Measurements from ENCODE around the gene NRAS. TPM values are rescaled to one million over a fixed set of nuclear protein-coding genes. Genes with fewer than 3 reads are reported as not detected.

NRAS gene
- total RNA-seq (33.6 TPM), polyA plus RNA-seq (10 to 100 TPM; 25.4 to 35.8 (median 27.6) TPM)

DNA sequence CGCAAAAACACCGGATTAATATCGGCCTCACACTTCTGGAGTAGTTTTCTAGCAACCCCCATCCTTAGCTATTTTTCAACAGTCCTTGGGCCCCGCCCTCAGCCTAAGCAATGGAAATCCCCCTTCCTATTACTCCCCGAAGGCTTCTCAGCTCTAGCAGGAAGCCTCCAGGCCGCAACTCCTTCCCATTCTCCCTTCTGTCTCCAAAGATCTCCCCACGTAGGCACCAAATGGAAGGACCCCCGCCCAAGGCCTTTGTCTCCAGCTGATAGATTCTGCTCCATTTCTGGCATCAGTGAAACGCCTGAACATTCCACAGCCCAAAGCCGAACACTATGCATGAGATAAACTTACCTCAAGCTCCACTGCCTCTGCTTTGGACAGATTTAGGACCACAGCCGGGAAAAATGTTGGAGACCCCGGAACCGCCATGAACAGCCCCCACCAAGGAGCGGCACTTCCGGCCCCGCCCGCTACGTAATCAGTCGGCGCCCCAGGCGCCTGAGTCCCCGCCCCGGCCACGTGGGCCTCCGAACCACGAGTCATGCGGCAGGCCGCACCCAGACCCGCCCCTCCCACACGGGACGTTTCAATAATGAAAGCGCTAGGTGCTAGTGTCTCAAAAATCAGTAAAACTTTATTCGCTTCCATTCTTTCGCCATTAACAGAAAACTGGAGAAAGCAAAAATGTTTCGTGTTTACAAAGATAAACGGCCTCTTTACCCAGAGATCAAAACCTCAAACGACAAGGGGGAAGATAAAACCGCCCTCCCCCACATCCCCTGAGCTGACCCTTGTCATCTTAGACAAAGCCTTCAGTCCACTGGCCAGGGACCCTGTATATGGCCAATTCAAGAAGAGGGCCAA lies at the start of gene NRAS:
NRAS (minus strand) TSS at position 468 of the 867 bp plus-strand sequence. CDS start 611 bp downstream, outside the sequence.
- ATAC-seq (ENCODE audit: low read depth in 2 of 2) (peak; percentile 98 to 99), DNase-seq (peak; percentile 93 to 96 (median 94))
- Mint-ChIP-seq H3K27ac (peak within 1 kb of the TSS; percentile 90 to 99 (median 99)), H3K4me1 (peaks cover 26 to 36% (median 27%) of the 10 kb centered on the region in 4 donors), H3K9me3 (no peaks in the 10 kb centered on the region), H3K27me3 (no peaks in the 10 kb centered on the region), H3K36me3 (peaks cover 36% of the 10 kb centered on the region), H3K4me3 (peak within 1 kb of the TSS; percentile 91 to 99 (median 95))
- Histone ChIP-seq H3K9me3 (ENCODE audit: control insufficient read depth in 2 of 2, low read length in 2 of 2) (no peaks in the 10 kb centered on the region), H3K27me3 (ENCODE audit: control insufficient read depth, insufficient read depth, low read length) (no peaks in the 10 kb centered on the region), H3K4me3 (ENCODE audit: low read depth, low read length) (peak within 1 kb of the TSS; percentile 95), H3K4me1 (ENCODE audit: control insufficient read depth, insufficient read depth, low read length, poor library complexity, severe bottlenecking) (peaks cover 16% of the 10 kb centered on the region), H3K27ac (ENCODE audit: insufficient read depth, low read length, poor library complexity, severe bottlenecking) (peak within 1 kb of the TSS; percentile 98), H3K36me3 (ENCODE audit: control insufficient read depth, insufficient read depth, low read length) (peaks cover 65% of the 10 kb centered on the region)

- ATAC-seq (ENCODE audit: low read depth in 2 of 2) (no peak), DNase-seq (no peak)
- peaks cover 9% of the 10 kb centered on the region for H3K36me3 ChIP-seq (ENCODE audit: control insufficient read depth, insufficient read depth, low read length)
- no peaks in the 10 kb centered on the region for H3K4me1 Mint-ChIP-seq
- no peak overlapping the region for H3K4me3 Mint-ChIP-seq
- H3K27me3 Mint-ChIP-seq = no peaks in the 10 kb centered on the region
- no peaks in the 10 kb centered on the region for H3K4me1 ChIP-seq (ENCODE audit: control insufficient read depth, insufficient read depth, low read length, poor library complexity, severe bottlenecking)
- H3K36me3 Mint-ChIP-seq = peaks cover 7% of the 10 kb centered on the region
- no peak overlapping the region for H3K4me3 ChIP-seq (ENCODE audit: low read depth, low read length)
- no peaks in the 10 kb centered on the region for H3K9me3 ChIP-seq (ENCODE audit: control insufficient read depth in 2 of 2, low read length in 2 of 2)
- H3K27ac Mint-ChIP-seq = no peak overlapping the region
- no peak overlapping the region for H3K27ac ChIP-seq (ENCODE audit: insufficient read depth, low read length, poor library complexity, severe bottlenecking)
- H3K9me3 Mint-ChIP-seq = peaks cover 0 to 6% (median 0%) of the 10 kb centered on the region in 7 donors
- H3K27me3 ChIP-seq (ENCODE audit: control insufficient read depth, insufficient read depth, low read length) = no peaks in the 10 kb centered on the region
These were observed 48.1 kb upstream of the NRAS start for GRCh38 chr1:114764689-114765088.

DNA sequence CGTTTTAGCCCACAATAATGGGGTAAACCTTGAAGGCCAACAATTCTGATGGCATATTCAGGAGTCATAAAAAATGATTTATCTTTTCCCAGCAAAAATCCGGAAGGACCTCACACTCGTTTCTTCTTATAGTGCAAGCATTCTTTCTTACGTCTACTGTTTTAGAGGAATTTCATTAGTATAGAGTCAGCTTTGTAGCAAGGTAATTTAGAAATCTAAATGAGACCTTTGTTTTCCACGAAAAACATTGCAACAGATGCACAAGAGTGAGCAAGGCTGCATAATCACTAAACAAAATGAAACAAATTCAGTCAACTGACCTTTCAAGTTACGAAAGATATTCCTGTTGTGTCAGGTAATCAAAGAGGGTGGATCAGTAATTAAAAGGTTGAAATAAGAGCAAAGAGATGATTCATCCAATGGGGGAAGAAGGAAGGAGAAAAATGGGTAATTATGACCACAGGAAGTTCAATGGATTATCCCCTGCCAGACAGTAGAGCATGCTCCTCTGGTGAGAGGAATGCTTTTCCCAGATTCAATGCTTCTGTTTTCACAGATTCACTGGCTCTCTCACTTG lies 41.8 kb upstream of the NRAS start:
- peak overlapping the region; percentile 99 to 100 (median 100) for H3K27ac Mint-ChIP-seq

GRCh38 chr1:114757455-114758255 lies 41.1 kb upstream of the NRAS start, which contains the start of gene CSDE1:
CSDE1 (minus strand) TSS chr1:114757984; CDS start chr1:114739890, 18,094 bp downstream.
- Mint-ChIP-seq H3K4me1 (peaks cover 20 to 56% (median 49%) of the 10 kb centered on the region in 4 donors), H3K36me3 (no peaks in the 10 kb centered on the region), H3K27me3 (peaks cover 12% of the 10 kb centered on the region), H3K27ac (peak within 1 kb of the TSS; percentile 99 to 100 (median 100)), H3K4me3 (peak within 1 kb of the TSS; percentile 97 to 100 (median 98)), H3K9me3 (peaks cover 0 to 5% (median 0%) of the 10 kb centered on the region in 7 donors)
- Histone ChIP-seq H3K4me1 (ENCODE audit: control insufficient read depth, insufficient read depth, low read length, poor library complexity, severe bottlenecking) (peaks cover 52% of the 10 kb centered on the region), H3K9me3 (ENCODE audit: control insufficient read depth in 2 of 2, low read length in 2 of 2) (no peaks in the 10 kb centered on the region), H3K27me3 (ENCODE audit: control insufficient read depth, insufficient read depth, low read length) (no peaks in the 10 kb centered on the region), H3K36me3 (ENCODE audit: control insufficient read depth, insufficient read depth, low read length) (no peaks in the 10 kb centered on the region), H3K27ac (ENCODE audit: insufficient read depth, low read length, poor library complexity, severe bottlenecking) (peak within 1 kb of the TSS; percentile 100), H3K4me3 (ENCODE audit: low read depth, low read length) (peak within 1 kb of the TSS; percentile 99)
- DNase-seq (peak; percentile 95 to 98 (median 97)), ATAC-seq (ENCODE audit: low read depth in 2 of 2) (peak; percentile 85 to 88)

More for the DNA sequence above, 41.8 kb upstream of the NRAS start:
- no peak for ATAC-seq (ENCODE audit: low read depth in 2 of 2)
- Histone ChIP-seq H3K9me3 (ENCODE audit: control insufficient read depth in 2 of 2, low read length in 2 of 2) (no peaks in the 10 kb centered on the region), H3K4me3 (ENCODE audit: low read depth, low read length) (peak overlapping the region; percentile 99), H3K27me3 (ENCODE audit: control insufficient read depth, insufficient read depth, low read length) (no peaks in the 10 kb centered on the region), H3K4me1 (ENCODE audit: control insufficient read depth, insufficient read depth, low read length, poor library complexity, severe bottlenecking) (peaks cover 45% of the 10 kb centered on the region), H3K36me3 (ENCODE audit: control insufficient read depth, insufficient read depth, low read length) (no peaks in the 10 kb centered on the region), H3K27ac (ENCODE audit: insufficient read depth, low read length, poor library complexity, severe bottlenecking) (peak overlapping the region; percentile 100)
- no peak for DNase-seq
- H3K9me3 Mint-ChIP-seq = peaks cover 0 to 9% (median 1%) of the 10 kb centered on the region in 7 donors
- H3K4me1 Mint-ChIP-seq = peaks cover 20 to 50% (median 43%) of the 10 kb centered on the region in 4 donors
- H3K4me3 Mint-ChIP-seq = peak overlapping the region; percentile 97 to 100 (median 98)
- peaks cover 12% of the 10 kb centered on the region for H3K27me3 Mint-ChIP-seq
- peaks cover 3% of the 10 kb centered on the region for H3K36me3 Mint-ChIP-seq

DNA sequence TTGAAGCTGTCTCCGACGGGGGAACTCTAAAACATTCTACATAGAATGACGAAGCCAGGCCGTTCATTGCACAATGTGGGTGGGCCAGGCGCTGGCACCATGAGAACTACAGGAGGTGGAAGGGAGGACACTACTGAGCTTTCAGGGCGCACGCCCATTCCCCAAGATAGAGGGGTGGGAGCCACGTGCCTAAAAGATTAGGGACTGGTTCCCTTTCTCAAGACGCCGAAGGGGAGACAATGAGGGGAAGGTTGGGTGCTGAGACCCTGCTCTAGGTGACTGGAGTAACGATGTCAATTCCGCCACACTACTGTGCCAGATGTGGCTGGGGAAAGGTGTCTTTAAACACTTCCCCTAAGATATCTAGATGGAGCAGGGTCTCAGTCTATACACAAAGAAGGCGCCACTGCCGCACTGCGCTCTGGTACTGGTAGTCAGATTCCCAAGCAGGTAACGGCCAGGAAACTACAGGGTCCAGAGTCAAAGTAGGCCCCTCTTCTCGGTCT lies 40.4 kb upstream of the NRAS start:
- no peaks in the 10 kb centered on the region for H3K36me3 ChIP-seq (ENCODE audit: control insufficient read depth, insufficient read depth, low read length)
- H3K4me1 Mint-ChIP-seq = peaks cover 26 to 63% (median 56%) of the 10 kb centered on the region in 4 donors
- H3K36me3 Mint-ChIP-seq = no peaks in the 10 kb centered on the region
- H3K4me3 Mint-ChIP-seq = peak overlapping the region; percentile 97 to 100 (median 98)
- H3K27ac Mint-ChIP-seq = peak overlapping the region; percentile 99 to 100 (median 100)
- DNase-seq (peak in 1 of 3 donors; percentile 3), ATAC-seq (ENCODE audit: low read depth in 2 of 2) (no peak)
- no peaks in the 10 kb centered on the region for H3K9me3 ChIP-seq (ENCODE audit: control insufficient read depth in 2 of 2, low read length in 2 of 2)
- peak overlapping the region; percentile 100 for H3K27ac ChIP-seq (ENCODE audit: insufficient read depth, low read length, poor library complexity, severe bottlenecking)
- H3K4me3 ChIP-seq (ENCODE audit: low read depth, low read length) = peak overlapping the region; percentile 99
- peaks cover 12% of the 10 kb centered on the region for H3K27me3 Mint-ChIP-seq
- peaks cover 58% of the 10 kb centered on the region for H3K4me1 ChIP-seq (ENCODE audit: control insufficient read depth, insufficient read depth, low read length, poor library complexity, severe bottlenecking)
- H3K9me3 Mint-ChIP-seq = peaks cover 0 to 5% (median 0%) of the 10 kb centered on the region in 7 donors
- H3K27me3 ChIP-seq (ENCODE audit: control insufficient read depth, insufficient read depth, low read length) = no peaks in the 10 kb centered on the region

DNA sequence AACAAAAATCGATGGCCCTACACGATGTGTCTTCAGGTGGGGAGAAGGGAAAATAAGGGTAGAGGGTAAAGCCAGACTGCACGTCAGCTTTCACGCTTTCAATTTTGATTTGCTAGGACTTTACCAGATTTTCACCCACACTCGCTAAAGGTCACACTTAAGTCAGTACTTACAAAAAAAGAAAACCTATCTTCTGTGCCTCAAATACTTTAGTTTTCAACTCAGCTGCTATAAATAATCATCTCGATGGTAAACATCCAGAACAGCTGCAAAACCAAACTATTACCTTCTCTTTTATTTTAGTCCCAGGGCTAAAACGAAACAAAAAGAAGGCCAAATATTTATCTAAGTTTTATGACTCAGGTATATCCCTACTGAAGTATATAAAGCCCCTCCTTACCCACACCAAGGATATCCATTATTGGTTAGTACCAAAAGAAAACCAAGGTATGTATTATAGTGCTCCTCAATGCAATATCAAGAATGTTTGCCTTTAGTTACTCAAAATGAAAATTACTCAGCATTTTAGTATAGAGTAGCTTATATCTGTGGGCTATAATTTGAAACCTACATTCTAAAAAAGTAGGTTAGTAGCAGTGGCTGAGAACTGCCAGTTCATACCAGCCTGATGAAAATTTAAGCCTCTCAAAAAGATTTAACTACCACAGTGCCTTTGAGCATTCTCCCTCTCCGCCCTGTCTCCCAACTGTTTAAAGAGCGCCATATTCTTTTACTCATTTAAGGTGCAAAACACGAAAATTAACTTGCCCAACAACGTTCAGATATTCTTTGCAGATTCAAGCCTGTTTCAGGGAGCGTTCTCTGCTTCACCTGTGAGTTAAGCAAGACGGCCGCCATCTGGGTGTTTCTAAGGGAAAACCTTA lies 39.7 kb upstream of the NRAS start:
- Histone ChIP-seq H3K27me3 (ENCODE audit: control insufficient read depth, insufficient read depth, low read length) (no peaks in the 10 kb centered on the region), H3K27ac (ENCODE audit: insufficient read depth, low read length, poor library complexity, severe bottlenecking) (peak overlapping the region; percentile 100), H3K4me3 (ENCODE audit: low read depth, low read length) (peak overlapping the region; percentile 99), H3K4me1 (ENCODE audit: control insufficient read depth, insufficient read depth, low read length, poor library complexity, severe bottlenecking) (peaks cover 66% of the 10 kb centered on the region), H3K36me3 (ENCODE audit: control insufficient read depth, insufficient read depth, low read length) (no peaks in the 10 kb centered on the region), H3K9me3 (ENCODE audit: control insufficient read depth in 2 of 2, low read length in 2 of 2) (no peaks in the 10 kb centered on the region)
- peak in 2 of 3 donors; percentile 34 to 52 for DNase-seq
- H3K4me1 Mint-ChIP-seq = peaks cover 34 to 70% (median 63%) of the 10 kb centered on the region in 4 donors
- no peak for ATAC-seq (ENCODE audit: low read depth in 2 of 2)
- H3K4me3 Mint-ChIP-seq = peak overlapping the region; percentile 97 to 100 (median 98)
- H3K36me3 Mint-ChIP-seq = no peaks in the 10 kb centered on the region
- peaks cover 12% of the 10 kb centered on the region for H3K27me3 Mint-ChIP-seq
- H3K27ac Mint-ChIP-seq = peak overlapping the region; percentile 89 to 100 (median 100)
- peaks cover 0 to 5% (median 0%) of the 10 kb centered on the region in 7 donors for H3K9me3 Mint-ChIP-seq

Measured in CD4-positive, CD25-positive, alpha-beta regulatory T cell (primary cell).